Activated CD4-positive, alpha-beta T cell treated with anti-CD3 and anti-CD28 coated beads, Interleukin-2, amount 50 U/mL, for 24 hours (primary cell): ENCODE measurements around the gene ADAMTS15.

Experiments
- DNase-seq, 2 donors: peaks; one replicate each; pipeline ENCODE4 v3.0.0-alpha.2; 2020; ENCODE audit warnings: low read depth in 1 of 2, low spot score in 1 of 2

The ADAMTS15 gene

DNA sequence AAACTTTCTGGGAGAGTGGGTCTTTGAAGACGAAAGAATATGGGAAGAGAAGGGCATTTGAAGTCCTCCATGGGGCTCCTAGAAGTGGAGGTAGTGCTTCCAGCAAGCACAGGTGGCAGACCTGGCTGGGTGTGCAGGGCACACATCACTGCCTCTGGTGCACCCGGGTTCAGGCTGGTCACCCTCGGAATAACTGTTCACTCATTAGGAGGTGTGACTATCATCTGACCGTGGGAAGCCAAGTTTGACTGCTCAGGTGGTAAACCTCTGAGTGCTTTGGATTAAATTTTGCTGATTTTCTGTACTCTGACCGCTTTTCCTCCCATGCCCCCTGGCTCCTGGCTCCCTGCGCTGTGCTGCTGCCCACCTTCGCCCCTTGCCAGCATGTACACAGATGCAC lies 11.1 kb downstream of the ADAMTS15 start:
- no peak for DNase-seq

DNA sequence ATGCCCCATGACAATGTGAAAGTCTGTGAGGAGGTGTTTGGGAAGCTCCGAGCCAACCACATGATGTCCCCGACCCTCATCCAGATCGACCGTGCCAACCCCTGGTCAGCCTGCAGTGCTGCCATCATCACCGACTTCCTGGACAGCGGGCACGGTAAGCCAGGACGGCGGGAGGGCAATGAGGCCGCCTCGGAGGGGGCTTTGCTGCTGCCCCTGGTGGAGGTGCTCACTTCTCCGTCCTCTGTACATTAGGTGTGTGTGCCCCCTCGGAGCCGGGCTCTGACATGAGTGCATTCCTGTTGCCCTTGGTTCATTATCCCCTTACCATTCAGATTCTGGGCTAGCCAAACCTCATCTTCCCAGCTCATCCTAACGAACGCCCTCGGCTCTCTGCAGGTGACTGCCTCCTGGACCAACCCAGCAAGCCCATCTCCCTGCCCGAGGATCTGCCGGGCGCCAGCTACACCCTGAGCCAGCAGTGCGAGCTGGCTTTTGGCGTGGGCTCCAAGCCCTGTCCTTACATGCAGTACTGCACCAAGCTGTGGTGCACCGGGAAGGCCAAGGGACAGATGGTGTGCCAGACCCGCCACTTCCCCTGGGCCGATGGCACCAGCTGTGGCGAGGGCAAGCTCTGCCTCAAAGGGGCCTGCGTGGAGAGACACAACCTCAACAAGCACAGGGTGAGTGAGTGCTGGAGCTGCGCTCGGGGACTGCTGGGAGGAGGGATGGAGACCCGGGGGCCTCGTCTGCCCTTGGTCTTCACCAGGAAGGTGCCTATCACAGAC lies 13.8 kb downstream of the ADAMTS15 start:
- no peak for DNase-seq

DNA sequence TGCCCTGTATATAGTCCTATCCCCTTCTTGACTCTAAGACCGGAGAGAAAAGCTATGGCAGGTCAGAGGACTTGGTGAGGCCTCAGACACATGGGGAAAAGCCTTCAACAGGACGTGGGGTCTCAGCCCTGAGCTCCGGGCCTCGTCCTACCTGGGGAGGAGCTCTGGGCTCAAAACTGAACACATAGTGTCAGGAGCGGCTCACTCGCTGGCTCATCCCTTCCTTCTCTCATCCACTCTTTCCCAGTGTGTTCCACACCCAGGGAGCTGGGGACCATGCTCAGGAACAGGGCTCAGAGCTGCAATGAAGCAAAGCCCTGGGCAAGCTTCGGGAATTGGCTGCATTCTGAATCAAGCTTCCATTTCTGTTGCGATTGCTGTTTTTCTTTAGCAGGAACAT lies 14.5 kb downstream of the ADAMTS15 start:
- no peak for DNase-seq

DNA sequence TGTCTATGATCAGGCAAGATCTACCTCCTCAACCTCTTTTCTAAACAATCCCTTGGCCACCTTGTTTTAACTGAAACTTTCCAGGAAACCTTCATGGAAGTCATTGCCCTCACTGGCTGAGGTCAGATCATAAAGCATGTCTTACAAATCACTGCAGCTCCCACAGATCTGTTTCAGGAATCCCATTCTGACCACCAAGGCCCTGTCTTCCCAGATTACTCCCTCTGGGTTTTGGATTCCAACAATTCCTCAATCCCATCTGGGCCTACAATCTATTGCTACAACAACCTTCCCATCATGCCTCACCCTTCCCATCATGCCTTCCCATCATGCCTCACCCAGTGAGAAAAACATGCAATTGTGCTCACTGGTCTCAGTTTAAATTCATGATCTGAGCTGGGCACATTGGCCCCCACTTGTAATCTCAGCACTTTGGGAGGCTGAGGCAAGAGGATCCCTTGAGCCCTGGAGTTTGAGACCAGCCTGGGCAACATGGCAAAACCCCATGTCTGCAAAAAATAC lies 15.9 kb downstream of the ADAMTS15 start:
- DNase-seq, result no peak

DNA sequence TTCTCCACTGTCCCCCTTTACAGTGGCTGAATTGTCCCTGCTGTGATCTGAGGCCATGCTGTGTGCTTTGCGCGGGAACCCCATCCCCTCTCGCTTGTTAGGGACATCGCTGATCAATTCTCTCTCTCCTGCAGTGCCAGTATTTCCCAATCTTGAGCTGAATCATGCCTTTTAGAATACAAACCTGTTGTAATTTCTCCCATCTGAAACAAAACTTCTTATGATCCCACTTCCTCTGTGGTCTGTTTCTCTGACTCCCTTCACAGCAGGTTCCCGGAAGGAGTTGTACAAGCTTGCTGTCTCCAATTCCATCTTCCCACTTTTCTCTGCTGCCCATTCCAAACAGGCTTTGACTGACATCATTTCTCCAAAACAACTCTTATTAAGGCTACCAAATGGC lies 16.8 kb downstream of the ADAMTS15 start:
- DNase-seq, result no peak

DNA sequence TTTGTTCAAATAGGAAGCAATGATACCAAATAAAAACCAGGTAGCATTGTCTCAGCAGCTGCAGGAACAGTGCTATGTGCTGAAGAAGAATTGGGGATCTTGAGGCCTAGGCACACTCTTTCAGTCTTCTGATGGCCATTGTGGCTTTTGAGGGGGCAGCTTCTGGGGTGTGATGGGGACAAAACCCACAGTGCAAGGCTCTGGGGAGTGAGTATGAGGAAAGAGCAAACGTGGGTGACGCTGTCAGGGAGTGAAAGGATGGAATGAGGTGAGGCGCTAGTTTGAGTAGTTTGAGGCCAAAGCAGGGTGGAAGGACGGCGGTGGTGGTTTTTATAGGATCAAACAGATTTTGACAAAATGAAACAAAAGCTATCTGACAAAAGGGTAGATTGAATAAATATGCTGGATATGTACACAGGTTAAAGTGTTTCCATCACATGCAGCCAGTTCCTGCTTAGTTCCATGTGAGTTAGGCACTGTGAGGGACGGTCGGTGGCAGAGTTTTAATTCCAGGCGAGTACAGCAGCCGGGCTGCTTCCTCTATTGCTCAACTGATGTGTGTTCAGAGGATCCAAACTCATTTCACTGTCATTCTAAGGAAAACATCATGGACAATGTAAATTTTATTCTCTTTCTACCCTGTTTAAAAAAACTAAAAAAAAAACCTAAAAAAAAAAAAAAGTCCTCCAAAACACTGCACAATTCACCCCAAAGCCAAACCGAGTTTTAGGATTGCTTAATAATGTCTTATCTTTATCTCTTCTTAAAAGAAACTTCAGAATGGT lies 18.9 kb downstream of the ADAMTS15 start:
- DNase-seq, result no peak

DNA sequence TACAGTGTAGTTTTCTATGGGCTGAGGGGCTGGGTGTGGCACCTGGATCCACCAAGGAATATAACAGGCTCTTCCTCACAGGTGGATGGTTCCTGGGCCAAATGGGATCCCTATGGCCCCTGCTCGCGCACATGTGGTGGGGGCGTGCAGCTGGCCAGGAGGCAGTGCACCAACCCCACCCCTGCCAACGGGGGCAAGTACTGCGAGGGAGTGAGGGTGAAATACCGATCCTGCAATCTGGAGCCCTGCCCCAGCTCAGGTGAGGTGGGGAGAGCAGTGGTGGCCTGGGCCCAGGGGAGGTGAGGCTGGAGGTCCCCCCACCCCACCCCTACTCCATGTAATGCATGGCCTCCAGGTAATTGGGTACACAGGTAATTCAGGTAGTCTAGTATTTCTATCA lies 20.7 kb downstream of the ADAMTS15 start:
- no peak for DNase-seq

DNA sequence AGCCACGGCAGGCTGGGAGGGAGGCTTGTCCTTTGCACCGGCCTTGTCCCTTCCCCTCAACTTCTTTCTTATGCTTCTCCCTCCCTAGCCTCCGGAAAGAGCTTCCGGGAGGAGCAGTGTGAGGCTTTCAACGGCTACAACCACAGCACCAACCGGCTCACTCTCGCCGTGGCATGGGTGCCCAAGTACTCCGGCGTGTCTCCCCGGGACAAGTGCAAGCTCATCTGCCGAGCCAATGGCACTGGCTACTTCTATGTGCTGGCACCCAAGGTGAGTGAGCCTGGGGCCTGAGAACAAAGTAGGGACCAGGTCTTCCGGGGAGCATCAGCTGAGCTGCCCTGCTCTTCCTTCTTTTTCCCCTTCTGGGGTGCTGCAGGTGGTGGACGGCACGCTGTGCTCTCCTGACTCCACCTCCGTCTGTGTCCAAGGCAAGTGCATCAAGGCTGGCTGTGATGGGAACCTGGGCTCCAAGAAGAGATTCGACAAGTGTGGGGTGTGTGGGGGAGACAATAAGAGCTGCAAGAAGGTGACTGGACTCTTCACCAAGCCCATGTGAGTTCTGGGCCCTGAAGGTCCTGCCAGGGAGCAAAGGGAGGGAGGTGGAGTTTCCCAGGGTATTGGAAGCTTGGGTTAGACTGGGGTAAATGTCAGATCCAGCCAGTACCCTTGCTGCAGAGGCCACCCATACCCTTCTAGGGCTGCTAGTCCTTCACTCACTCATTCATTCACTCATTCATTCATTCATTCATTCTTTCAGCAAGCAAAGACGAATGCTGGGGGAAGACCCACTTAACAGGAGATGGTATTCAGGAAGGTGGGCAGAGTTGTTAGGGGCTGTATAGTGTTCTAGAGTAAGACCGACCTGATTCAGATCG lies 22.6 kb downstream of the ADAMTS15 start:
- no peak for DNase-seq

DNA sequence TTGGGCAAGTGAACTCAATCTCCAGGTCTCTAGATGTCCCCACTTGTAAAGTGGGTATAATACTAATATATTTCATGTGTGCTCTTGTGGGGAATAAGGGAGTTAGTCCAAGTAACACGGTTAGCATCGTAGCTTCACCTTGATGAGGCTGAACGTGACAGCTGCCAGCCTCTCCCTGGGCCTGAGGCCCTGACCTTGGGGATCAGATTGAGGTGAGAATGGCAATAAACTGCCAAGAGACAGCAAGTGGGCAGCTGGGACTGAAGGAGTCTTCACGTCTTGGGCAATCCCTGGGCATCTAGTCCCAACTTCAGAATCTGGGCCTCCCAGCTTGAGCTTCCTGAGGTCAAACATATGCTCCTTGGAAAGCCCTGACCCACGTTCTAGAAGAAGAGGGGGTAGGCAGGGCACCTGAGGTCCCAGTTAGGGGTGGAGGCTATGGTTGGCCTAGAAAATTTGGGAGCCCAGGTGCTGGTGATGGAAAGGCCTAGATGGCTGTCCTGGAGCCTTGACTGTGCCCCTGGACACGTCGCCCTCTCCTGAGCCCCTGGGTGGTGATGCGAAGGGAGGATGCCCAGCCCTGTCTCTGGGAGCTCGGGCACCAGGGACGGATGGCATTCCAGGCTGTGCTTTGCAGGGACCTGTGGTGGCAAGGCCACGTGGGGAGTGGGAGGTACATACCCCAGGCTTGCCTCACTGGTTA lies 23.4 kb downstream of the ADAMTS15 start:
- no peak for DNase-seq

DNA sequence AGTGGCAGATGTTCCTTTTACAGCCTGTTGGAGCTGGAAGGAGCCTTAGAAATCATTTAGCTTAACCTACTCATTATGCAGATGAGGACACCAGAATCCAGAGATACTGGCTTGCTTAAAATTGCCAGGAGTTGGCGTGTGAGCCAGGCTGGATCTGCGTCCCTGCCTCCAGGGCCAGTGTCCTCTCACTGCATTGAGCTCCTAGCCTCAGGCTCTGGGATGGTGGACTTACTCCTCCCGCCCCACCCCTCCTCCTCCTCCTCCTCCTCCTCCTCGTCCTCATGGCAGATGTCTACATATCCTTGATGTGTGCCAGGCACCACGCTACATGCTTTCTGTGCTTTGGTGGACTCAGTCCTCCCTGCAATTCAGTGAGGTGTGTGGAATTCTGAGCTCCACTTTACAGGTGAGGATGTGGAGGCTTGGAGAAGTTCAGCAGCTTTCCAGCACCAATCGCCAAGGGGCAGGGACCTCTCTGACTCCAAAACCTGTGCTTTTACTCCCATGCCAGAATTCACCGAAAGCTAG lies 24.1 kb downstream of the ADAMTS15 start:
- DNase-seq, result no peak

DNA sequence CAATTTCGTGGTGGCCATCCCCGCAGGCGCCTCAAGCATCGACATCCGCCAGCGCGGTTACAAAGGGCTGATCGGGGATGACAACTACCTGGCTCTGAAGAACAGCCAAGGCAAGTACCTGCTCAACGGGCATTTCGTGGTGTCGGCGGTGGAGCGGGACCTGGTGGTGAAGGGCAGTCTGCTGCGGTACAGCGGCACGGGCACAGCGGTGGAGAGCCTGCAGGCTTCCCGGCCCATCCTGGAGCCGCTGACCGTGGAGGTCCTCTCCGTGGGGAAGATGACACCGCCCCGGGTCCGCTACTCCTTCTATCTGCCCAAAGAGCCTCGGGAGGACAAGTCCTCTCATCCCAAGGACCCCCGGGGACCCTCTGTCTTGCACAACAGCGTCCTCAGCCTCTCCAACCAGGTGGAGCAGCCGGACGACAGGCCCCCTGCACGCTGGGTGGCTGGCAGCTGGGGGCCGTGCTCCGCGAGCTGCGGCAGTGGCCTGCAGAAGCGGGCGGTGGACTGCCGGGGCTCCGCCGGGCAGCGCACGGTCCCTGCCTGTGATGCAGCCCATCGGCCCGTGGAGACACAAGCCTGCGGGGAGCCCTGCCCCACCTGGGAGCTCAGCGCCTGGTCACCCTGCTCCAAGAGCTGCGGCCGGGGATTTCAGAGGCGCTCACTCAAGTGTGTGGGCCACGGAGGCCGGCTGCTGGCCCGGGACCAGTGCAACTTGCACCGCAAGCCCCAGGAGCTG lies 24.8 kb downstream of the ADAMTS15 start:
- DNase-seq, result no peak

DNA sequence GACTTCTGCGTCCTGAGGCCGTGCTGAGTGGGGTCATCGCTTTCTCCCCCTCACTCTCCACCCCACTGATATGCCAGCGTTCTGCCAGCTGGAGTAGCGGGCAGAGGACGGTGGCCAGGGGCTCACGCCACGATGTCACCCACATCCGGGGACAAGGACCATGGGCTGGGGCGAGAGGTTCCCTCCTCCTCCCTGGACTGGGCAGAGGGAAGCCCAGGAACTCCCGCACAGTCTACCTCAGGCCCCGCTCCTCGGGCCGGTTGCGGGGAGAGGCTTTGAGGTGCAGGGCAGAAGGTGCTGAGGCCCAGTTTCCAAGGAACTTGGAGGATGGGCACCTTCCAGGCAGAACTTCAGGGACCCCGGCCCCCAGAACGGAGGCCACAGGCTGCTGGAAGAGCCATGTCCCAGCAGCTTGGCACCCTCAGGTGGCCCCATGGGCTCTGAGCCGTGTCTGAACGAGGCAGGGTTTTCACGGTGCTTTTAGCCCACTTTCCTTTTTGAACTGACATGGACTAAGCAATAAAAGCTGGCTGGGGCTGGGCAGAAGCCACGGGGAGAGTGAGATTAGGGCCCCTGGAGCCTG lies 25.4 kb downstream of the ADAMTS15 start:
- DNase-seq, result no peak

DNA sequence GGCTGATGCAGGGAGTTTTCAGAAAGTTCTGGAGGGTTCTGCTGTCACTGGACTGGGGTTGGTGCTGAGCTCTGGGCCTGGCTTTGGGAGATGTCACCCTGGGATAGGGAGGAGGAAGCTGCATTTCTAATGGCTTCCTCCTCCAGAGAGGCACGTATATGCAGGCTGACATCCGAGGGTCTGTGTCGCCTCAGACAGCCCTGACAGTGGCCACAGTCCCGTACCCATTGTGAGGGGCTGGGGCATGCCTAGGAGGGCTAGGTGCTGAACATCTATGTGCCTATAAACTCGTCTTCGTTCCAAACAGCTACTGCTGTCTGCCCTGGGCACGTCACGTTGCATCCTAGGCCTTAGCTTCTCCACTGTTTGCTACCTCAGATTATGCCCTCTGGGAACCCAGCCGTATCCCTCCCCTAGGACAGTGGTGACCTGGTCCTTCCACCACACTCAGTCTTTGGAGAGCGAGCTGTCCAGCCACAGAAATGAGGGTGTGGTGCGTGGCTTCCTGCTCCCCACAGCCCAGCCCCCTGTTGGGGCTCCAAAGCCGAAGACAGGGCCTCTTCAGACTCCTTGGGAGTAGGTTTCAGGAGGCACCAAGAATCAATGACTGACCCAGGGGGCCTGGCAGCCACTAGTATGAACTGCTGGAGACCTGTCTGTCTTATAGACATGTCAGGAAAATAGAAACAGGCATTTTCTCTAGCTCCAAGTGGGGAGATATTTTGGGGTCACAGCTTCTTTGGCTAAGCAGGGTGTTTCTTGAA lies 26.4 kb downstream of the ADAMTS15 start:
- DNase-seq, result no peak

DNA sequence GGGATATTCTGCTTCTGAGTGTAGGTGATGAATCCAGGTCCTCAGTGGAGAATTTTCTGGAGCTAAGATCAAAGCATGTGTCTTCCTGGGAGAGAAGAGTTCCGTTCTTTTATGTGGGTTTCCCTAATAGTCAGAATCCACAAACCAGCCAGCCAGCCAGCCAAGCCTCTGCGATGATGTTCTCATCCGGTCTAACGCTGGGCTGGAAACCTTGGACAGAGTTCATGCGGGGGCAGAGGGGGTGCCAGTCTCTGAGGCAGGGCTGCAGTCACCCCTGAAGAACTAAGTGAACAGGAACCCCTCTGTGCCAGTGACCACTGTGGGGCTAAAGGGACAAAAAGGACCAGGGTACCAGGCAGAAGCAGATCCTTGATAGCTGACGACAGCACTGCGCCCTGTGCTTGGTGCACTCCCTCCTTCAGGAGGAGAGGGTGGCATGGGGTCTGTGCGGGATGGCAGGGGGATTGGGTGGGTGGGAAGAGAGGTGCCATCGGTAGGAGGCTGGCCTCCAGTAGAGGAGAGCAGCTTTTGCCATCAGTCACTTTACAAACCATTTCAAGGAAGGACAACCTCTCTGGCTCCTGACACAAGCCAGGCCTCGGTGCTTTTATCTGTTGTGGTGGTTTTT lies 27.1 kb downstream of the ADAMTS15 start:
- no peak for DNase-seq

DNA sequence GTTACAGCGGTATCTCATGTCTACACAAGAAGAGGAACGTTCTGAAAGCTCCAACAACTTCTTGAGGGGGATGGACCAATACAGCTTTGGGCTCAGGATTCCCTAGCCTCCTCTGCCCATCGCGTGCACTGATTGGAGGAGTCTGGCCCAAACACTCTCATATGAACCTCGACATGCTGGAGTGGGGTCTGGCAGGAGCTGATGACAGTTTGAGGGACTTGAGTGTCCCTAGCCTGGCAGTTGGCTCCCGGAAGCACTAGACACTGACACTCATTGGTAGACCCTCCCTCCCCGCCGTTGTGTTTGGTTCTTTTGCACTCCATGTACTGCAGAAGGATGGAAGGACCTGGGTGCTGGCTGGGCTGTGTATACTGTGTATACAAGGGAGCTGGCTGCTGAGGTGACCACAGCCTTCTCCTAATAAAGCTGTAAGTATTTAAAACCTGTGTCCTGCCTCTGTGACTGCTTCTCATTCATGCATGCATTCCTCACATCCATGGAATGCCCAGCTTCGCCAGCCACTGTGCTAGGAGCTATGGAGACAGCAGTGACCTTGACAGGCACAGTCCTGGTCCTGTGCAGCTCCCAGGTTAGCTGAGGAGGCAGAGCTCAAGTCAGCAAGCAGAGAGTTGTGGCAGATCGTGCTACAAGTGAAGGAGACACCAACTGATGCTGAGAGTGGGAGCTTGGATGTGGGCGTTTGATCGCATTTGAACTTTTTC lies 27.9 kb downstream of the ADAMTS15 start:
- no peak for DNase-seq

DNA sequence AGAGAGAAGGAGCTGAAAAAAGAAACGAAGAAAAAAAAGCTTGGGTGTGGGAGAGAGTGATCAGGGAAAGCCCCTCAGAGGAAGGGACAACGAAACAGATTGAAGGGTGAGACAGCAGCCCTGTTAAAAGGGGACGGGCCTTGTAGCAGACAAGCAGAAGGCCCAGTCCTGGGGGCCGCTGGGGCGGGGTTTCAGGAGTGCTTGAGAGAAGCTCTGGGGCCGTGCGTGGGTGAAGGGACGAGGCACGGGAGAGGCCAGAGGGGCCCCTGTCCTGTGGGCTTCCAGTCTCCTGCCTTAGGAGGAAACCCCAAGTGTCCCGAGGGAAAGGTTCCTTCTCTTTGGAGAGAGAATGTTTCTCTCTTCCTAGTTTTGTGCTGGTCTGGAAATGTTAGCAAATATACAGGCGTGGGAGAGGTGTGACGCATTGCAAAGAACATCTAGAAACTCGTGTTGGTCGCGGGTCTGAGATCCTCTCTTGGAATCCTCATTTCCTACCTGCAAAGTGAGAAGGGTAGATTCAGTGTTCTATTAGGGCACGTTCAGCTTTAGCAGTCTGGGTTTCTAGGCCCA lies 28.6 kb downstream of the ADAMTS15 start:
- no peak for DNase-seq

DNA sequence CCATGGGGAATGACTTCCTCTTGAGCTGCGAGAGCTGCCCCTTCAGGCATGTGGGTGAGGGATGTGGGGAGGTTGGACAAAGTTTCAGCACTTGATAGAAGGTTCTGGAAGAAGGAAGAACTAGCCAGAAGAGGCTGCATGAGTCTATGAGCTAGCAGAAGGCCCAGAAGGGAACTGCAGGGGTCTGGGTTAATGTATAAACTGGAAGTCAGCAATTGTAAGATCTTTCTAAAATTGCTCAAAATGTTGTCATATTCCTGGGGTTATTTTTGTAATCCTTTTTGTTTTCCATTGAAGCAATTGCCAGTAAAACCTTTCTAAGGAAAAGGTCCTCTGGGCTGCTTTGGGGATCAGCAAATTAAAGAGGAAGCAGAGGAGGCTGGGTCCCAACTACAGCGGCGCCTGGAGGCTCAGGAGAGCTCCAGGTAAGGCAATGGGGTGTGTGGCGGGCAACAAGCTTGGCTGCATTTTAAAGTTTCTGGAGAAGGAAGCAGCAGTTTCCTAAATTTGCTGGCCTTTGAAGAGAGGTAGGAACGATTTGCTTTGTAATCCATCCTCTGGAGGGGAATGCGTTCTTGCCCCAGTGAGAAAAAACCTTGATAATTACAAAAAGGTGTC lies 29.2 kb downstream of the ADAMTS15 start:
- no peak for DNase-seq
